Mononuclear cell (primary cell): ENCODE measurements around the gene KRT20. TPM values are rescaled to one million over a fixed set of nuclear protein-coding genes. Genes with fewer than 3 reads are reported as not detected.

Experiments used
- total RNA-seq: library from RNA; depleted of rRNA; stranded (reverse); fragments of >200 nt; gene quantifications from one replicate; pipeline ENCODE4 v1.2.3, GENCODE V29; 2012

Gene KRT20
- total RNA-seq, 1 donor: not detected

Other genes with a start within 250 kb of the KRT20 start
- gene SMARCE1, start 237.4 kb downstream of the KRT20 start, total RNA-seq: 103 TPM
- not detected for gene KRT222, start 220.1 kb downstream of the KRT20 start, total RNA-seq
- gene KRT24, start 181.5 kb downstream of the KRT20 start, total RNA-seq: not detected
- gene KRT25, start 129.9 kb downstream of the KRT20 start, total RNA-seq: not detected
- gene KRT26, start 113.0 kb downstream of the KRT20 start, total RNA-seq: not detected
- gene KRT27, start 102.7 kb downstream of the KRT20 start, total RNA-seq: not detected
- not detected for gene KRT28, start 85.3 kb downstream of the KRT20 start, total RNA-seq
- 4.3 TPM for gene KRT10, start 62.6 kb downstream of the KRT20 start, total RNA-seq
- not detected for gene KRT12, start 18.0 kb downstream of the KRT20 start, total RNA-seq
- gene KRT23, start 52.4 kb upstream of the KRT20 start, total RNA-seq: 0.52 TPM
- gene KRT39, start 81.7 kb upstream of the KRT20 start, total RNA-seq: not detected
- gene KRT40, start 99.1 kb upstream of the KRT20 start, total RNA-seq: 0.10 TPM
- gene KRTAP3-3, start 108.9 kb upstream of the KRT20 start, total RNA-seq: 0.31 TPM
- gene KRTAP3-2, start 114.7 kb upstream of the KRT20 start, total RNA-seq: not detected
- gene KRTAP3-1, start 123.9 kb upstream of the KRT20 start, total RNA-seq: not detected
- not detected for gene KRTAP1-5, start 142.0 kb upstream of the KRT20 start, total RNA-seq
- gene KRTAP1-4, start 145.0 kb upstream of the KRT20 start, total RNA-seq: not detected
- gene KRTAP1-3, start 149.6 kb upstream of the KRT20 start, total RNA-seq: not detected
- gene KRTAP1-1, start 156.2 kb upstream of the KRT20 start, total RNA-seq: not detected
- not detected for gene KRTAP2-1, start 162.1 kb upstream of the KRT20 start, total RNA-seq
- not detected for gene KRTAP2-2, start 170.0 kb upstream of the KRT20 start, total RNA-seq
- not detected for gene KRTAP2-3, start 174.9 kb upstream of the KRT20 start, total RNA-seq
- not detected for gene KRTAP2-4, start 180.6 kb upstream of the KRT20 start, total RNA-seq
- not detected for gene KRTAP4-7, start 198.9 kb upstream of the KRT20 start, total RNA-seq
- gene KRTAP4-8, start 212.9 kb upstream of the KRT20 start, total RNA-seq: not detected
- not detected for gene KRTAP4-16, start 217.0 kb upstream of the KRT20 start, total RNA-seq
- gene KRTAP4-9, start 220.1 kb upstream of the KRT20 start, total RNA-seq: not detected
- gene KRTAP4-11, start 233.1 kb upstream of the KRT20 start, total RNA-seq: not detected
- gene KRTAP4-12, start 238.9 kb upstream of the KRT20 start, total RNA-seq: not detected